PC-9 (cell line): ENCODE data around the gene ZCCHC7. TPM values are rescaled to one million over a fixed set of nuclear protein-coding genes. Genes with fewer than 3 reads are reported as not detected.

Source experiments
- BruUV-seq: library from RNA; stranded (reverse); fragments of 400-500 nt; replicated peaks from 2 replicates; lab custom pipeline; 2021; lab: Mats Ljungman, UMichigan
- CTCF ChIA-PET: fragments of 300-600 bp; sonication (Branson Sonifier 250); formaldehyde crosslinking; loops from one replicate; lab custom pipeline; 2022; ENCODE audit warnings: antibody characterized with exemption; lab: Charles Lee
- POLR2A ChIA-PET: fragments of 300-600 bp; sonication (Branson Sonifier 250); formaldehyde crosslinking; loops from one replicate; lab custom pipeline; 2022; ENCODE audit warnings: antibody characterized with exemption; ENCODE audit not compliant: unreplicated experiment; lab: Charles Lee
- DNase-seq, 2 experiments: peaks; one replicate each; pipeline versions ENCODE4 v3.0.0 to v3.0.0-alpha.2; 2015 to 2022; ENCODE audit warnings: mixed read lengths in 1 of 2
- H2AFZ ChIP-seq: fragments of 200-600 bp; sonication (generic); 2 replicates; pipeline ENCODE4 v1.8.1; 2017; ENCODE audit warnings: antibody characterized with exemption
- H3F3A ChIP-seq: fragments of 200-600 bp; sonication (generic); 2 replicates; pipeline ENCODE4 v1.8.1; 2017; ENCODE audit warnings: antibody characterized with exemption, mild to moderate bottlenecking, low read depth; ENCODE audit not compliant: insufficient read depth
- H3K27ac ChIP-seq: fragments of 200-600 bp; sonication (generic); 2 replicates; pipeline ENCODE4 v1.6.1; 2016; ENCODE audit warnings: mixed run types
- H3K27me3 ChIP-seq: fragments of 200-600 bp; sonication (generic); 2 replicates; pipeline ENCODE4 v1.6.1; 2016; ENCODE audit warnings: low read depth, mixed run types; ENCODE audit not compliant: insufficient read depth
- H3K36me3 ChIP-seq: fragments of 200-600 bp; sonication (generic); 2 replicates; pipeline ENCODE4 v1.6.1; 2016; ENCODE audit warnings: low read depth, mixed run types
- H3K4me1 ChIP-seq: fragments of 200-600 bp; sonication (generic); replicated peaks from 2 replicates; pipeline ENCODE4 v1.6.1; 2016; ENCODE audit warnings: mixed run types; ENCODE audit not compliant: insufficient read depth
- H3K4me2 ChIP-seq: fragments of 200-600 bp; sonication (generic); 2 replicates; pipeline ENCODE4 v1.6.1; 2017; ENCODE audit warnings: mixed run types
- H3K4me3 ChIP-seq: fragments of 200-600 bp; sonication (generic); 2 replicates; pipeline ENCODE4 v1.6.1; 2016; ENCODE audit warnings: mixed run types
- H3K79me2 ChIP-seq: fragments of 200-600 bp; sonication (generic); 2 replicates; pipeline ENCODE4 v1.6.1; 2017; ENCODE audit warnings: low read depth, mixed run types
- H3K9me2 ChIP-seq: fragments of 200-600 bp; sonication (generic); 2 replicates; pipeline ENCODE4 v1.8.1; 2017; ENCODE audit warnings: mild to moderate bottlenecking; ENCODE audit not compliant: insufficient read depth
- H3K9me3 ChIP-seq: fragments of 200-600 bp; sonication (generic); 2 replicates; pipeline ENCODE4 v1.8.1; 2016; ENCODE audit warnings: low read depth; ENCODE audit not compliant: insufficient read depth
- H4K20me1 ChIP-seq: fragments of 200-600 bp; sonication (generic); 2 replicates; pipeline ENCODE4 v1.8.1; 2017; ENCODE audit not compliant: insufficient read depth
- CTCF ChIP-seq: fragments of 200-600 bp; sonication (generic); conservative IDR thresholded peaks from 2 replicates; pipeline ENCODE4 v1.6.1; 2017; ENCODE audit warnings: mixed run types, antibody characterized with exemption, mild to moderate bottlenecking, moderate library complexity
- EZH2 ChIP-seq: fragments of 200-600 bp; sonication (generic); IDR thresholded peaks from 2 replicates; pipeline ENCODE4 v1.8.0; 2017; ENCODE audit warnings: antibody characterized with exemption, low read depth
- intact Hi-C: fragments of 100-400 bp; cut with micrococcal nuclease; formaldehyde crosslinking; loops from one replicate; pipeline ENCODE4 v1.10.0; 2022; ENCODE audit not compliant: unreplicated experiment
- total RNA-seq: library from RNA; stranded (reverse); gene quantifications from 2 replicates; pipeline ENCODE4 v1.2.3, GENCODE V29; 2021

ZCCHC7 gene
- total RNA-seq, 1 experiment from 2014 or later = 15.9 TPM

DNA sequence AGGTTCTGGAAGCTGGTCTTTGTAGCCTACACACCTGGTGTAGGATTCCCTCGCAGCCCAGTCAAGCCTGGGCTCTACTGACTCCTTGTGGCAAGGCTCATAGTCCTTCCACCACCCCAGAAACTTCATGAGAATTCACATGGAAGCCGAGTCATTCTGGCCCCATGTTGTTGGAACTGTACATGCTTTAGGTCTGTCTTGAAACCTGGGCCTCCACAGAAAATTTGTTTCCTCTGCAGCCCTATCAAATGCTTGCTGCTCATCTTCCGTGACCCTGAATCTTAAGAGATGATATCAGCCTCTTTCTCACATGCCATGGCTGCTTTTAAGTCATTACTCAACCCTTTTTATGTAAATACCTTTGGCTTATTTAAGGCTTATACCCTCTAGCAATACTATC is 188.8 kb downstream of the ZCCHC7 start:
- no peak overlapping the region for H3K27ac ChIP-seq

DNA sequence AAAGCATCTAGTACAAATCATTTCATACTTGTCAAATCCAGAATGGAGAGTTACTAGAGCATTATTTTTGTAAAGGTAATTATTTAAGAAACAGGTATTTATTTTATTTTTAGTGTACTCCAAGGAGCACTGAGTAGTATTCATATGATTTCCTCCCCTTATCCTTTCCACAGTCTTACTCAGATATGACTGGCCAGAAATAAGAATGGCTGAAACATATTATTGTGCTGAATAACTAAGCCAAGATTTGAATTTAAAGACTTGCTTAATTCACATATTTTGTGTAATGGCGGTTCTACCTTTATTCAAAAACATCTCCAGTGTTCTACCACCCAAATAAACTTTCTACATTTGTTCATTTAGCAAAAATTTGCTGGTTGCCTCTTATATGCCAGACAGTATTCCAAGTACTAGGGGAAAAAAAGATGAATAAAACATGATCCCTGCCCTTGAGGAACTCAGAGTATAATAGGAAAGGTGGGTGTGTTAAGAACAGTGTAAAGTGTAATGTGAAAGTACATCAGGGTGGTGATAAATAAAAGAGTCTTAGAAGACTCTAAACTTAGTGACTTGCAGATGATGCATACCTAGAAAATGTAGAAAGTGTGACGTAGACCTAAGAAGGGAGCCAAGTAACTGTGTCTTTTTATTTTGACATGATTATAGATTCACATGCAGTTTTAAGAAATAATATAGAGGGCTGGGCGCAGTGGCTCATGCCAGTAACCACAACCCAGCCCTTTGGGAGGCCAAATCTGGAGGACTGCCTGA is 191.7 kb downstream of the ZCCHC7 start:
- Histone ChIP-seq H3K27ac (no peak overlapping the region), H3F3A (no peaks in the 10 kb centered on the region), H3K36me3 (no peaks in the 10 kb centered on the region), H3K79me2 (no peaks in the 10 kb centered on the region), H3K4me3 (no peak overlapping the region), H2AFZ (no peak overlapping the region), H3K9me2 (no peaks in the 10 kb centered on the region), H3K4me1 (no peaks in the 10 kb centered on the region), H3K27me3 (no peaks in the 10 kb centered on the region), H4K20me1 (no peaks in the 10 kb centered on the region), H3K4me2 (no peak overlapping the region), H3K9me3 (no peaks in the 10 kb centered on the region)
- intact Hi-C loops = loop anchor here (5.0 kb wide), 1 partner anchor 625 kb away; no protein-coding TSS in a partner anchor
- no TSS peak for BruUV-seq
- TF ChIP-seq CTCF (no peak), EZH2 (no peak)
- ChIA-PET POLR2A (no interaction called here), CTCF (no interaction called here)
- no peak for DNase-seq

More for the DNA sequence above, 188.8 kb downstream of the ZCCHC7 start:
- H3K9me2 ChIP-seq = no peaks in the 10 kb centered on the region
- TF ChIP-seq EZH2 (no peak), CTCF (no peak)
- H3K36me3 ChIP-seq = no peaks in the 10 kb centered on the region
- DNase-seq = no peak
- ChIA-PET CTCF (no interaction called here), POLR2A (no interaction called here)
- H3F3A ChIP-seq = no peaks in the 10 kb centered on the region
- no peaks in the 10 kb centered on the region for H3K4me1 ChIP-seq
- no TSS peak for BruUV-seq
- H3K4me2 ChIP-seq = no peak overlapping the region
- no peaks in the 10 kb centered on the region for H3K79me2 ChIP-seq
- no peaks in the 10 kb centered on the region for H4K20me1 ChIP-seq
- no peak overlapping the region for H2AFZ ChIP-seq
- no peaks in the 10 kb centered on the region for H3K27me3 ChIP-seq
- intact Hi-C loops = no loop called here
- no peaks in the 10 kb centered on the region for H3K9me3 ChIP-seq
- no peak overlapping the region for H3K4me3 ChIP-seq

DNA sequence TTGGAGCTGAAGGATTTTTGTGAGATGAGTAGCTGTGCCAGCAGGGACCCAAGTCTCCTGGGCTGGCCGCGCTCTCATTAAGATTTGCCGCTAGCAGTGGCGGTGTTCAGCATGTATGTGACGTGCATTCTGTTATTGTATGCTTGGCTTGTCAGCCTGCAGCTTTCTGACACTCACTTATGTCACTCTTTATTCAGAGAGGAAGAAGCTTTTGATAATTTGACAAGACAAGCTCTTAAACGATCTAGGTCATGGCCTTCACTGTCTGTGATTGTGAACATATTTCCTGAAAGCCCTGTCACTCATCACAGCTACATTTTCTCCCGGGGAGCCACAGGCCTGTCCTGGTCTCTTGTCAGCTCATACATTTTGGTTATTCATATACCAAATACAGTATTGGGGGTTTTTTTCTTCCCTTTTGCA is 203.9 kb downstream of the ZCCHC7 start:
- Histone ChIP-seq H3K4me1 (no peaks in the 10 kb centered on the region), H3K9me2 (no peaks in the 10 kb centered on the region), H3K4me3 (no peak overlapping the region), H3F3A (no peaks in the 10 kb centered on the region), H3K79me2 (no peaks in the 10 kb centered on the region), H4K20me1 (no peaks in the 10 kb centered on the region), H3K9me3 (no peaks in the 10 kb centered on the region), H2AFZ (no peak overlapping the region), H3K36me3 (no peaks in the 10 kb centered on the region), H3K27ac (no peak overlapping the region), H3K4me2 (no peak overlapping the region), H3K27me3 (no peaks in the 10 kb centered on the region)
- intact Hi-C loops = no loop called here
- ChIA-PET CTCF (no interaction called here), POLR2A (no interaction called here)
- no peak for TF ChIP-seq EZH2
- TF ChIP-seq CTCF = no peak
- BruUV-seq = no TSS peak
- DNase-seq = no peak
